ENCODE results near the gene MARCKS.

MARCKS gene

DNA sequence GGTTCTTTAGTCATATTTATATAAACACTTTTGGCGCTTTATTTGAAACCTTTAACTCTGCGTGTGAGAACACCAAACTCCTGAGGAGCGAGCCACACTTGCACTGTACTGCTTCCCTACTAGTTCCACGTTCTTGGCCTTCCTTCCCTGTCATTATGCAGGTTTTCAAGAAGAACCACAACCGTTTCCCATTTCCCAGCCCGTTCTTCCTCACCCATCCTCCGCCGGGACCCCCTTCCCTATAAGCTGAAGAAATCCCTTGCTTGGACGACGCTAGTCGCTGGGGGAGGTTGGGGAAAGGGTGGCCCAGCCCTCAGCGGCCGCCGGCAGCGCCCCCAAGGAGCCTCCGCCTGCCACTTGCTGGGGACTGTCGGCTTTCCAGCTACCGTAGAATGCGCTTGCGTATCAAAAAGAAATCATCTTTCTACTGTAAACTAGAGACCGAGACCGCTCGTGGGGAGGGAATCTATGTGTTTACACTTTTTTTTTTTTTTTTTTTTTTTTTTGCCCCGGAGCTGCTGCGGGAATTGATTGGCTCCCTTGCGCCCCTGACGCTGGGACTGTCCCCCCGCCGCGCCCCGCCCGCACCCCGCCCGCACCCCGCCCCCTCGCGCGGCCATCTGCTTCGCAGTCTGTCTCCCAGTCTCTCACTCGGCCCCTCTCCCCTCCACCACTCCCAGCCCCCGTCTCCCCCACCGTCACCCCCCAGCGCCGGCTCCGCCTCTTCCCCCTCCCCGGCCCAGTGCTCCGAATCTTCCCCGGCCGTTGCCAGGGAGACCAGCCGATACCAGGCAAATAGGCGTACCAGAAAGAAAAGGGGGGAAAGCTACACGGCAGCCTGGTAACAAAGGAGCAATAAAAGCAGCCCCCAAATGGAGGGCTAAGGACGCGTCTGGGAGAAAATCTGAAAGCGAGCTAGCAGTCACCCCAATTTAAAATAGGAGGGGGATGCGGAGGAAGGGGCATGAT lies 2.3 kb upstream of the MARCKS start:
- DNase-seq = no peak

DNA sequence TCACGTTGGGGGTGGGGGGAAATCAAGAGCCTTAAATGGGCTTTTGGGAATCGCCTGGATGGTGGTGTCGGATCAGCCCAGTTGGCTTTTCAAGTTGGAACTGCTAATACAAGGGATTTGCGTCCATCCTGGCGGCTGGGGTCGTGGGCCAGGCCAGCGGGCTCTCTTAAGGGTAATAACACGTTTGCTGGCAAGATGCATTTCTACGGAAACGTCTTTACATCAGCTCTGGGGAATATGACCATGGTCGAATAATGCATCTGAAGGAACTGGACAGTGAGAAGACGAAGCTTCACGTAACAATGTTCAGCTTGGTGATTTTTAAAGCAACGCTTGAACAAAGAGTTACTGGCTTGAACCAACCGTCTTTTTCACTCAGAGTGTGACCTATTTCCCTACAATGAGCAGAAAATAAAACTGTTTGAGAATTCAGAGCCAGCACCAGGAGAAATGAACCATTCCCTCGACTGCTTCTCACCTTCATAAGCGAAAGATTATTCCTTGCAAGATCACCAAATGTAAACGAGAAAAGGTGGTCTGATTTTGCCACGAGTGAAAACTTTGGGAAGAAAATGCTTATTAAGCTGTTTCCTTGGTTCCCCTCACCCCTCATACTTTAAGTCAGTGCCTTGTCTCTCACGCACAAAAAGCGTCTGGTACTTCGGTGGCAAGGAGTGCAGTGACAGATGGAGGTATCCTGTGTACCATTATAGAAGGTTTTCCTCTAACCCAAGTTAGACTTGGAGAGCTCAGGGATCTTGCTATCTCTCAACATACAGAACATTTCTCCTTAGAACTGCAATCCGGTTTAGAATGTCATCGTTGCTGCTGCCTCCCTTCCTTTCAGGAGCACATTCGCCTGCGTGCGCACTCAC lies 1.4 kb upstream of the MARCKS start:
- DNase-seq = no peak

DNA sequence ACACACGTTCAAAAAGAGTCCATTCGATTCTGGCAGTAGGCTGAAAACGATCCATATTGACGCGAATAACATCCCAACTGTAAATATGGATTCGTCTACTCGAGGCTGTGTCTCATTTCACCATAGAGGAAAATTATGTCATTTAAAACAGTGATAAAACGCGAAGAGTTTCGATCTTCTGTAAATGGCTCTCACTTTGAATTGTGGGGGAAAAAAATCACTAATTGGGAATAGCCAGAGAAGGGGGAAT lies 845 bp upstream of the MARCKS start:
- no peak for DNase-seq

DNA sequence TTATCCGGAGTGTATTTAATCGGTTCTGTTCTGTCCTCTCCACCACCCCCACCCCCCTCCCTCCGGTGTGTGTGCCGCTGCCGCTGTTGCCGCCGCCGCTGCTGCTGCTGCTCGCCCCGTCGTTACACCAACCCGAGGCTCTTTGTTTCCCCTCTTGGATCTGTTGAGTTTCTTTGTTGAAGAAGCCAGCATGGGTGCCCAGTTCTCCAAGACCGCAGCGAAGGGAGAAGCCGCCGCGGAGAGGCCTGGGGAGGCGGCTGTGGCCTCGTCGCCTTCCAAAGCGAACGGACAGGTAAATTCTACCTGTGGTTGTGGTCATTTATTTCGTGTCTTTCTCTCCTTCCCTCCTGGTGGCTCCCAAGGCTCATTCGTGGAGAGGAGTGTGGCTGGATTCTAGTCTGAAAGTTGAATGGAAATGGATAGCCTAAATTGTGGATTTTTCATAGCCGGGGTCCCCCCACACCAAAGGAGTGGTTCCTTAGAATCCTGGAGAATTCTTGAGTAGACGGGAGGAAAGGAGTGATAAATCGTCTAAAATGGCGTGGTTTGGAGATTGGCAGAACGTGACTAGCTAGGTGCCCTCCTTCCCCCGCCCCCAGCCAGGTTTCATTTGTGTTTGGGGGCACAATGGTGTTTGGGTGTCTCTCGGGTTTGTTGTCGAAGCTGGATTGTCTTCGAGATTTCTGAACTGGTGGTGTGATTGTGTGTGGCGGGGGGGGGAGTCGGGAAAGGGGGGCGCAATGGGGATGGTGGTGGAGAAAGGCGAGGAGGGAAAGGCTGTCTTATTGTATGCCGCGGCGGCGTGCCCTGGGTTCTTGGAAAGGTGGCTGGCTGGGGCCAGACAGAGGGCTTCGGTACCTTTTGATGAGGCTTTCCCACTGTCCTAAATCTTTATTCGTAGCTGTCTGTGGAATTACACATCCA lies 673 bp downstream of the MARCKS start:
- peak; percentile 29 for DNase-seq

DNA sequence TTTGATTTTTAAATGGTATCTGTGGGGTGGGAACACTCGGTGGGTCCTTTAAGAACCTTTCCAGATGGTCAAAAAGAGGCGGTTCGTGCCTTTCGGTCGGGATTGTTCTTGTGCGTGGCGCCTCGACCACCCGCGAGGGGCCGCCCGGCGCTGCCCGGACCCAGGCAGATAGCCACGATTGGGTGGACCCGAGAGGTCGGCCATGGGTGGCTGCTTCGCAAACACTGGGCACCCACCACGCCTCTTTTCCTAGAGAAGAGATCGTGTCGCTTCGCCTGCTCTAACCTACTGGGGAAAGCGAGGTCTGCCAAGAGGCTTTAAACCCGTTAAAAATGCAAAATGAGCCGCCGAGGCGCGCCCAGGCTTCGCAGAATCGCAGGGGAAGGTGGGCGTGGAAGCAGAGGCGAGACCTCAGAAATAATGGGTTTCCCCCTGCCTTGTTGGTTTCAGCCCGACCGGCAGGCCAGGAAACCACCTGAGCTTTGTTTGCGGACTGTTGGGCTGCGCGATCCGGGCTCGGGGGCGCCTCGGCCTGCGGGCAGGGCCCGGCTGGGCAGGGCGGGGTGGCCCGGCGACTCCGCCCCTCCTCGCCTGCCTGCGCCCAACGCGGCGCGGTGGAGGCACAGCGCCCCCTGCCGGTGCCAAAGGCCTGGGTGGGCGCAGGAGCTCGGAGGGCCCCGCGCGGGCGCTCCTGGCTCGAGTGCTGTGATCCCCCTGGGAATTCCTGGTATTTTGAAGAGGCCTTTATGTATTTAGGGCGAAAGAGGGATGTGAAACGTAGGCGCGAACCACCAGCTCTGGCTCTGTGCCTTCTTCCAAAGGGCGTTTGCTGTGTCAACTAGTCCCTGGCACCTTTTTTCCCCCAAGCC lies 1.6 kb downstream of the MARCKS start:
- peak; percentile 92 for DNase-seq

DNA sequence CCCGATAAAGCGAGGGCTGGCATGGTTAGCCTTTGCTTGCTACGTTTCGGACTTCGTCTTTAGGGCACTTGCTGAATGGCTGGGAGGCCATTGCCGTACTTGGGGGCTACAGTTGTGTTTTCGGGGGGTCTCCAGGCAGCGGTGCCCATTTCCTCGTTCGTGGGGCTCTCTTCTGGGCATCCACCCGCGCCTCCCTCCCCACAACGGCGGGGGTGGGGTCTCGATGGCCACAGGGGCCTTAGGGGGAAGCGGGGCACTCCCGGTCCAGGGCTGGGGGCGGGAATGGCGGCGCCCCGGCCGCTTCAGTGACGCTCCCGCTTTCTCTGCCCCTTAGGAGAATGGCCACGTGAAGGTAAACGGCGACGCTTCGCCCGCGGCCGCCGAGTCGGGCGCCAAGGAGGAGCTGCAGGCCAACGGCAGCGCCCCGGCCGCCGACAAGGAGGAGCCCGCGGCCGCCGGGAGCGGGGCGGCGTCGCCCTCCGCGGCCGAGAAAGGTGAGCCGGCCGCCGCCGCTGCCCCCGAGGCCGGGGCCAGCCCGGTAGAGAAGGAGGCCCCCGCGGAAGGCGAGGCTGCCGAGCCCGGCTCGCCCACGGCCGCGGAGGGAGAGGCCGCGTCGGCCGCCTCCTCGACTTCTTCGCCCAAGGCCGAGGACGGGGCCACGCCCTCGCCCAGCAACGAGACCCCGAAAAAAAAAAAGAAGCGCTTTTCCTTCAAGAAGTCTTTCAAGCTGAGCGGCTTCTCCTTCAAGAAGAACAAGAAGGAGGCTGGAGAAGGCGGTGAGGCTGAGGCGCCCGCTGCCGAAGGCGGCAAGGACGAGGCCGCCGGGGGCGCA lies 2.4 kb downstream of the MARCKS start:
- DNase-seq = peak; percentile 43

DNA sequence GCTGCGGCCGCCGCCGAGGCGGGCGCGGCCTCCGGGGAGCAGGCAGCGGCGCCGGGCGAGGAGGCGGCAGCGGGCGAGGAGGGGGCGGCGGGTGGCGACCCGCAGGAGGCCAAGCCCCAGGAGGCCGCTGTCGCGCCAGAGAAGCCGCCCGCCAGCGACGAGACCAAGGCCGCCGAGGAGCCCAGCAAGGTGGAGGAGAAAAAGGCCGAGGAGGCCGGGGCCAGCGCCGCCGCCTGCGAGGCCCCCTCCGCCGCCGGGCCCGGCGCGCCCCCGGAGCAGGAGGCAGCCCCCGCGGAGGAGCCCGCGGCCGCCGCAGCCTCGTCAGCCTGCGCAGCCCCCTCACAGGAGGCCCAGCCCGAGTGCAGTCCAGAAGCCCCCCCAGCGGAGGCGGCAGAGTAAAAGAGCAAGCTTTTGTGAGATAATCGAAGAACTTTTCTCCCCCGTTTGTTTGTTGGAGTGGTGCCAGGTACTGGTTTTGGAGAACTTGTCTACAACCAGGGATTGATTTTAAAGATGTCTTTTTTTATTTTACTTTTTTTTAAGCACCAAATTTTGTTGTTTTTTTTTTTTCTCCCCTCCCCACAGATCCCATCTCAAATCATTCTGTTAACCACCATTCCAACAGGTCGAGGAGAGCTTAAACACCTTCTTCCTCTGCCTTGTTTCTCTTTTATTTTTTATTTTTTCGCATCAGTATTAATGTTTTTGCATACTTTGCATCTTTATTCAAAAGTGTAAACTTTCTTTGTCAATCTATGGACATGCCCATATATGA lies 3.2 kb downstream of the MARCKS start:
- peak; percentile 23 for DNase-seq

DNA sequence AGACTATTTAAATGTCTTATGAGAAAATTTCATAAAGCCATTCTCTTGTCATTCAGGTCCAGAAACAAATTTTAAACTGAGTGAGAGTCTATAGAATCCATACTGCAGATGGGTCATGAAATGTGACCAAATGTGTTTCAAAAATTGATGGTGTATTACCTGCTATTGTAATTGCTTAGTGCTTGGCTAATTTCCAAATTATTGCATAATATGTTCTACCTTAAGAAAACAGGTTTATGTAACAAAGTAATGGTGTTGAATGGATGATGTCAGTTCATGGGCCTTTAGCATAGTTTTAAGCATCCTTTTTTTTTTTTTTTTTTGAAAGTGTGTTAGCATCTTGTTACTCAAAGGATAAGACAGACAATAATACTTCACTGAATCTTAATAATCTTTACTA lies 5.0 kb downstream of the MARCKS start:
- DNase-seq = no peak

DNA sequence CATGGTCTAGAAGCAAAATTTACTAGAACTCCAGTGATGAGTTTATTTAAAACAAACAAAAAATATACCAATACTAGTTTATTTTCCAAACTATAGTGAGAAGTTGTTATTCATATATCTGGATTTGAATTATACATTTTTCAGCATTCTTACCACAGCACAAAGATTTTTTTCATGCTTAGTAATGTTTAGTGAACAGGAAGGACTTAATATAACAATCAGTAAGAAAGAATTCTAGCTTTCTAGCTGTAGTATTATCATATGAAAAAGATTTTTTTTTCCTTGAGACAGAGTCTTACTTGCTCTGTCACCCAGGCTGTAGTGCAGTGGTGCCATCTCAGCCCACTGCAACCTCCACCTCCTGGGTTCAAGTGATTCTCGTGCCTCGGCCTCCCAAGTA lies 13.8 kb downstream of the MARCKS start:
- no peak for DNase-seq

DNA sequence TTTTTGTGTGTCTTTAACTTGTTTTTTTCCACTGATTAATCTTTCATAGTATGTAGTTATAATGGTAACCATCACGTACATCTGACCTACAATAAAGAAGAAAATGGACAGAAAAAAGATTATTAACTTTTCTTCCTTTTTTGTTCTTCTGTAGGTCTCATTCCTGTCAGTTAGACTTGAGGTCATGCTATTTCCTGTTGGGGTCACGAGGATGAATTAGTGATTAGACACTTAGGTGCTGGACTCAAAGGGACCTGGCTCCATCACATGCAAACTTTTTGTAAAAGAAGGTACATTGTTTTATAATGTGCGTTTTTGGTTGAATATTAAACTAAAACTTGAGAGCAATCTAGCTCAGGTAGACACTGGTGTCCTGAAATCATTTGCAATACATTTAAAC lies 14.8 kb downstream of the MARCKS start:
- no peak for DNase-seq

DNA sequence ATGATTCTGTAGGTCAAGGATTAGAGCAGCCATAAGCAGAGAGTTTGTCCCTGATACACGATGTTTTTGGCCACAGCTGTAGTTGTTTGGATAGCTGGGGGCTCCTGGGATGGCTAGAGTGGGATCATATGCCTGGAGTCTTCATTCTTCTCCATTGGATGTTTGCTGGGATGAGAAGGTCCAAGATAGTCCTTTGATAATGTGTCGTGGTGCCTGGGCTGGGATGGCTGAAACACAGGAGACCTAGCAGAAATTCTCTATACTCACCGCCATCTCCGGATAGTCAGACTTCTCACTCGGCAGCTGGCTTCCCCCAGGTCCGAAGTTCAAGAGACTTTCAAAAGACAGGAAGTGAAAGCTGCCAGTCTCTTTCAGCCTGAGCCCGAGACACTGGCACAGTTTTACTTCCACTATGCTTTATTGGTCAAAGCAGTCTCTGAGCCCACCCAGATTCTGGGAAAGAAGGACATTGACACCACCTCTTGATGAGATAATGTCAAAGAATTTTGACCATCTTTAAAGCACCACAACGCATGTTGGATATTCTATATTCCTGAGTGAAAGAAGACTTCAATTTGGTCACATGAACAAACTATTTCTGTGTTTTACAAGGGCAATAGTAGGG lies 16.0 kb downstream of the MARCKS start:
- DNase-seq = no peak

DNA sequence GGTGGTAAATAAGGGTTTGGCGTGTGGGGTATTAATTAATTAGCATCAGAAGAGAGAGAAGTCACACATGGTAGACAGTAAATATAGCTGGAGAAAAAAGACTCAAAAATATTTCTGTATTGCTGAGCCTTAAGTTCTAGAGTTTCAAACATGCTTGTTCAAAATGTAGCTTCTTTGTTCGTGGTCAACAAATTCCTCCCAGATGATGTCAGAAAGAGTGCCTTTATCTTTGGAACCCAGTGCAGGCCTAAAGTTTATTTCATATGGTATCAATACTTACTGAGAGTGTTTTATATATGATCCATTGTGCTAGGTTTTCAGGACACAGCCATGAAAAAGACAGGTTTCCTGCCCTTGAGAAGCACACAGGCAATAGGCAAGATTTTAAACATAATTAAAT lies 18.3 kb downstream of the MARCKS start:
- DNase-seq = peak; percentile 63

DNA sequence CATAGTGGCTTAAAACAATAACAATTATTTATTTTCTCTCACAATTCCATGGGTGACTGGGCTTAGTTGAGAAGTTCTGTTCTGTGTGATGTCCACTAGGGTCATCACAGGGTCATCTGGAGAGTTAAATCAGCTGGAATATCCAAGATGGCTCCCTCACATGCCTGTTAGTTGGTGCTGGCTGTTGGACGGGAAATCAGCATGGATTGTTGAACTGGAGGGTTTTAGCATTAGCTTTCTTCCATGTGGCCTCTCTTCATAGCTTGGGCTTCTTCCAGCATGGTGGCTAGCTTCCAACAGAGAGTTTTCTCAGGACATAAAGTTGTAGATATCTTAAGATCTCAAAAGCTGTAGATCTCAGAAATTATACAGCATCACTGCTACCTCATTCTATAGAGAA lies 19.6 kb downstream of the MARCKS start:
- DNase-seq = no peak

DNA sequence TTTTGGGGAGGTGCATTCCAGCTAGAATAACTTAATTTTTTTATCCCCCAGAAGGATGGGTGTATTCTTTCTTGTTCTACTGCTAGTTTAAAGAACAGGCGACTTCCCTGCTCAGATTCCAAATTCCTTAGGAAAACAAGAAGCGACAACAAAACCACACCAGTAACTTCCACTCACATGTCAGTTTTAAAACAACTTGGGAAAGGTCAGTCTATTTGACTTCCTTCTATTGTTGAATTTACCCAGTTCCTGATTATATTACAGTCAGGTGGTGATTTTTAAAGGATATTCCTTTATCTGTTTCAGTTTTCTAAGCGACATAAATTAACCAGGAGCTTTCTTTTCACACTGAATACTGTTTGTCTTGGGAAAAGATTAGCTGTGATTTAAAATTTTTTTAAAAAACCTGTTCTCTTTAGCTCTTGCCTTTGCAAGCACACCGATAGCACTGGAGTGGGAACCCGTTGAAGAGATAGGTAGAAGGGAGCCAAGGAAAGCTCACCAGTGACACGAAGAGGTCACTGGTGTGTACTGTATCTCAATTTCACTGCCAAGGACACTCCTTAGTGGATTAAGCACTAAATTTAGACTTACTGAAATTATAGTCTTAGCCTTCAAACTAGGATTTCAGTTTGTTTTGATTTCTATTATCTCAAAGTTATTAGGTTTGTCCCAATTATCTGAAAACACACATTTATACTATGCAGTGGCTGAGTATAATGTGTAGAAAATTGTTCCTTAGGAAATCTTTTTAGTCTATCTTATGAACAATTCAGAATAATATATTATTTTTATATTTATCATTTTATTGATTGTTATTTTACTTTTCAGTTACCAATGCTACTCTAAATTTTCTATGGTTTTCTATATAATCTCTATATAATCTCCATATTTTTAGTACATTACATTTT lies 22.3 kb downstream of the MARCKS start:
- peak; percentile 48 for DNase-seq

DNA sequence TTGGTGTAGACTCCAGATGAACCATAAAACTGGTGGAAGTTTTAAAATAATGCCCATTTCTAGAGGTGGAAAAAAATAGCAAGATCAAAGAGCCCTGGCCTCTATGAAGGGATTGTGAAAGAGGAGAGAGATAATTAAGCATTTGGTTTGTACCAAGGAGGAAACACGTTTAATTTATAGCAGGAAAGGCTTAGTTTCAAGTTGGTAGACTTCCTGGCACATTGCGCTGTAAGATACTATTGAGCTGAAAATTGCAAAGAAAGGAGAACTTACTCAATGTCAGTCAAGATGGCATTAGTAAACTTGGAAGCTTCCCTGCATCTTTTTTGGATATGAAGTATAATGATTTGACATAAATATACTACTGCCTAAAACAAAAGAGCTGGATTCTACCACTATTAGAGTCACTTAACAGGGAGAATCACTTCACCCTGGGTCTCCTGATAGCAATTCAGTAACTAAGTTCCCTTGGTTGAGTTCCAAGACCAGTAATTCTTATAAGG lies 24.4 kb downstream of the MARCKS start:
- DNase-seq = no peak

DNA sequence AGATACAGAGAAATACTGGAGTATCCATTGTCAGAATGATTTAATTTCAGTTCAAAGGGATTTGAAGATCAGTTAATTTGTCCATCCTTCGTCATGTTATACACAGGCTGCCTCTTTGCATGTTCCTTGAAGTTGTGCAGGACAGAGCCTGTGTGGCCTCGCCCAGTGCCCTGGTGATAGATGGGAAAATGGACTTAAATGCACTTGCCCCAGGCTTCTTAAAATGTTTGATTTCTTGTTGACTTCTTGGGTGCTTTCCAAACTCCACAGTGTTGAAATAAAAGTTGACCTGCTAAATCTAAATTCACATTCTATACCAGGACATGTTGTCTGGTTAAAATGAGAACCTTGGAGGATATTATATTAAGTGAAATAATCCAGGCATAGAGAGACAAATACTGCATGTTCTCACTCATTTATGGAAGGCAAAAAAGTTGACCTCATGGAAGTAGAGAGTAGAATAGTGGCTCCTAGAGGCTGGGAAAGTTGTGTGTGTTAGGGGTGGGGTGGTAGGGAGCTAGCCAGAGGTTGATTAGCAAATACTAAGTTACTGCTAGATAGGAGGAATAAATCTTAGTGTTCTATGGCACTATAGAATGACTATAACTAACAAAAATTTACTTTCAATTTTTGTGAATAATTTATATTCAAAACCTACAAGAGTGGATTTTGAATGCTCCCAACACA lies 25.3 kb downstream of the MARCKS start:
- DNase-seq = no peak

DNA sequence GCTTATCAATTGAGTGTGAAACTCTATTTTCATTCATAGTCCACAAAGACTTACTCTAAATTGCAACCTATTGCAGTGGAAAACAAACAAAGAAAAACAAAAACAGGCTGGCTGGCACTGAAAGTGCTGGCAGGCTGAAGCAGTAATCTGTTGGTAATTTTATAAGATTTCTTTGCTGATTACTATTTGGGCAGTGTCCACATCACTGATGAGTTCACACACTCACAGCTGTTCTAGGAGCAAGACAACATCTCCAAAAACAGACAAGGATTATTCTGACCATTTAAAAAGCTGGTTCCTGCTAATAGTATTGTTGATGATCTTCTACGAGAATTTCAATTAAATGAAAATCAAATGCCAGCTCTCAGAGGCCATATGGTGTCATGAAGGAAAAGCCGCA lies 26.9 kb downstream of the MARCKS start:
- DNase-seq = no peak

DNA sequence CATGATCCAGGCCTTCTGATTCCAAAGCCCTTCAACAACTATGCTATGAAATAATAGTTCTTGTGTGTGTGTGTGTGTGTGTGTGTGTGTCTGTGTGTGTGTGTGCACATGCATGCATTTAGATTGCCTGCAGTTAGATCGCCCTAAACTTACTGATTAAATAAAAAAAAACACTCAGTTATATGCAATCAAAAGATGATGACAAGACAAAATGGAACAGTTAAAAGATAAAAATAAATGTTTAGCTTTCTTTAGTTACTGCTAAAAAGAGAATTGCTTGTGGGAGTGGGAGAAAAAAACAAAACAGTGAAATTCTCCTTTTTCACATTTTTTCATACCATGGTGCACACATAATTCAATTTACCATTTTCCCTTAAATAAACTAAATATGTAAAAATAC lies 29.4 kb downstream of the MARCKS start:
- DNase-seq = no peak
